Loucy (cell line): ENCODE measurements around the gene MINDY4.

ENCODE experiments used
- H2AFZ ChIP-seq: fragments of 200-600 bp; sonication (generic); 2 replicates; pipeline ENCODE4 v1.6.0; 2016; ENCODE audit warnings: antibody characterized with exemption, mild to moderate bottlenecking, low read length, moderate library complexity
- H3F3A ChIP-seq: fragments of 200-600 bp; 2 replicates; pipeline ENCODE4 v1.6.0; 2016; ENCODE audit warnings: antibody characterized with exemption, low read depth, mild to moderate bottlenecking
- H3K27me3 ChIP-seq: fragments of 200-600 bp; sonication (generic); 2 replicates; pipeline ENCODE4 v1.6.1; 2014; ENCODE audit warnings: low read length, mild to moderate bottlenecking; ENCODE audit not compliant: insufficient read depth, poor library complexity, severe bottlenecking
- H3K36me3 ChIP-seq: fragments of 200-600 bp; sonication (generic); 2 replicates; pipeline ENCODE4 v1.6.1; 2016; ENCODE audit warnings: low read length; ENCODE audit not compliant: insufficient read depth
- H3K4me1 ChIP-seq: fragments of 200-600 bp; sonication (generic); 2 replicates; pipeline ENCODE4 v1.5.1; 2014; ENCODE audit warnings: low read length, mild to moderate bottlenecking; ENCODE audit not compliant: insufficient read depth, poor library complexity, severe bottlenecking
- H3K4me2 ChIP-seq: fragments of 200-600 bp; sonication (generic); 2 replicates; pipeline ENCODE4 v1.6.0; 2014; ENCODE audit warnings: antibody characterized with exemption, low read length, low read depth, mild to moderate bottlenecking; ENCODE audit not compliant: poor library complexity, severe bottlenecking
- H3K4me3 ChIP-seq: fragments of 200-600 bp; sonication (generic); 2 replicates; pipeline ENCODE4 v1.5.1; 2014; ENCODE audit warnings: low read length, mild to moderate bottlenecking, mixed read lengths; ENCODE audit not compliant: poor library complexity, severe bottlenecking
- H3K79me2 ChIP-seq: fragments of 200-600 bp; sonication (generic); 2 replicates; pipeline ENCODE4 v1.6.1; 2014; ENCODE audit warnings: low read length; ENCODE audit not compliant: insufficient read depth
- H3K9ac ChIP-seq: fragments of 200-600 bp; sonication (generic); 2 replicates; pipeline ENCODE4 v1.6.0; 2014; ENCODE audit warnings: mild to moderate bottlenecking, low read depth, low read length, moderate library complexity; ENCODE audit not compliant: poor library complexity, severe bottlenecking
- H3K9me2 ChIP-seq: fragments of 200-600 bp; sonication (generic); replicated peaks from 2 replicates; pipeline ENCODE4 v1.6.1; 2016; ENCODE audit warnings: low read depth, low read length, mixed read lengths
- H3K9me3 ChIP-seq: fragments of 200-600 bp; sonication (generic); 2 replicates; pipeline ENCODE4 v1.6.1; 2014; ENCODE audit warnings: mild to moderate bottlenecking, antibody characterized with exemption, low read length, low read depth; ENCODE audit not compliant: insufficient read depth
- H4K20me1 ChIP-seq: fragments of 200-600 bp; sonication (generic); 2 replicates; pipeline ENCODE4 v1.6.0; 2014; ENCODE audit warnings: antibody characterized with exemption, low read length, mild to moderate bottlenecking; ENCODE audit not compliant: insufficient read depth, poor library complexity, severe bottlenecking
- CTCF ChIP-seq: fragments of 200-600 bp; sonication (generic); conservative IDR thresholded peaks from 2 replicates; pipeline ENCODE4 v1.5.1; 2014; ENCODE audit warnings: mild to moderate bottlenecking, antibody characterized with exemption, low read length
- EZH2phosphoT487 ChIP-seq: fragments of 200-600 bp; IDR thresholded peaks from 2 replicates; pipeline ENCODE4 v1.6.1; 2018; ENCODE audit warnings: antibody characterized with exemption, mild to moderate bottlenecking, moderate library complexity, borderline replicate concordance

MINDY4 gene

GRCh38 chr7:30836991-30837390 is 65.8 kb downstream of the MINDY4 start:
- TF ChIP-seq EZH2phosphoT487, result no peak
- no peak for TF ChIP-seq CTCF
- Histone ChIP-seq H3K79me2 (no peaks in the 10 kb centered on the region), H2AFZ (no peak overlapping the region), H3K36me3 (no peaks in the 10 kb centered on the region), H3K27me3 (no peaks in the 10 kb centered on the region), H4K20me1 (no peaks in the 10 kb centered on the region), H3K9ac (no peak overlapping the region), H3K4me3 (no peak overlapping the region), H3K4me2 (no peak overlapping the region), H3K4me1 (no peaks in the 10 kb centered on the region), H3F3A (no peaks in the 10 kb centered on the region), H3K9me2 (no peaks in the 10 kb centered on the region), H3K9me3 (no peaks in the 10 kb centered on the region)

GRCh38 chr7:30837581-30837980 is 66.4 kb downstream of the MINDY4 start:
- H3K4me2 ChIP-seq, result no peak overlapping the region
- no peaks in the 10 kb centered on the region for H3K27me3 ChIP-seq
- H4K20me1 ChIP-seq, result no peaks in the 10 kb centered on the region
- H3K4me3 ChIP-seq, result no peak overlapping the region
- no peaks in the 10 kb centered on the region for H3K79me2 ChIP-seq
- H3K9me3 ChIP-seq, result no peaks in the 10 kb centered on the region
- H3K9ac ChIP-seq, result no peak overlapping the region
- H3K36me3 ChIP-seq, result no peaks in the 10 kb centered on the region
- H3K4me1 ChIP-seq, result no peaks in the 10 kb centered on the region
- H3F3A ChIP-seq, result no peaks in the 10 kb centered on the region
- H3K9me2 ChIP-seq, result no peaks in the 10 kb centered on the region
- H2AFZ ChIP-seq, result no peak overlapping the region
- no peak for TF ChIP-seq EZH2phosphoT487
- TF ChIP-seq CTCF, result no peak

- H3K79me2 ChIP-seq, result no peaks in the 10 kb centered on the region
- no peak for TF ChIP-seq EZH2phosphoT487
- TF ChIP-seq CTCF, result no peak
- no peak overlapping the region for H2AFZ ChIP-seq
- no peaks in the 10 kb centered on the region for H3F3A ChIP-seq
- no peaks in the 10 kb centered on the region for H3K36me3 ChIP-seq
- H3K9ac ChIP-seq, result no peak overlapping the region
- no peak overlapping the region for H3K4me3 ChIP-seq
- no peaks in the 10 kb centered on the region for H3K9me2 ChIP-seq
- H3K4me2 ChIP-seq, result no peak overlapping the region
- H4K20me1 ChIP-seq, result no peaks in the 10 kb centered on the region
- no peaks in the 10 kb centered on the region for H3K4me1 ChIP-seq
- H3K9me3 ChIP-seq, result no peaks in the 10 kb centered on the region
- H3K27me3 ChIP-seq, result no peaks in the 10 kb centered on the region
Measured at GRCh38 chr7:30838008-30838407, 66.8 kb downstream of the MINDY4 start.
